SK-N-DZ (cell line): ENCODE measurements around the gene NDOR1.

Experiments used
- DNase-seq: peaks from one replicate; pipeline ENCODE4 v3.0.0-alpha.2; 2015; ENCODE audit warnings: low spot score

Gene NDOR1

GRCh38 chr9:137243626-137244485 lies 38.4 kb downstream of the NDOR1 start:
- DNase-seq: no peak

- DNase-seq: no peak
Measured at GRCh38 chr9:137244486-137245449, 39.3 kb downstream of the NDOR1 start.

GRCh38 chr9:137245450-137246421 lies 40.2 kb downstream of the NDOR1 start:
- no peak for DNase-seq

- DNase-seq: peak; percentile 26
Measured at GRCh38 chr9:137247135-137247915, 41.8 kb downstream of the NDOR1 start.

- peak; percentile 22 for DNase-seq
Measured at GRCh38 chr9:137247916-137248175, 42.3 kb downstream of the NDOR1 start.

GRCh38 chr9:137250329-137251193 lies 45.1 kb downstream of the NDOR1 start:
- no peak for DNase-seq

GRCh38 chr9:137251194-137251461 lies 45.6 kb downstream of the NDOR1 start, which contains the start of gene STPG3:
TSS of gene STPG3 (plus strand) at chr9:137251286. CDS start at chr9:137251287, 1 bp downstream.
- DNase-seq: no peak

GRCh38 chr9:137251490-137252268 lies 46.2 kb downstream of the NDOR1 start:
- DNase-seq: no peak

- DNase-seq: no peak
Measured at GRCh38 chr9:137252555-137253506, 47.3 kb downstream of the NDOR1 start.

- peak; percentile 45 for DNase-seq
Measured at GRCh38 chr9:137253717-137254623, 48.5 kb downstream of the NDOR1 start.

- DNase-seq: peak; percentile 85
Measured at GRCh38 chr9:137254624-137255447, 49.3 kb downstream of the NDOR1 start, which contains the start of gene NELFB. TSS of gene NELFB (plus strand) at chr9:137255327.

GRCh38 chr9:137255448-137256114 lies 50.1 kb downstream of the NDOR1 start:
- DNase-seq: no peak

- no peak for DNase-seq
Measured at GRCh38 chr9:137256362-137256761, 50.9 kb downstream of the NDOR1 start.

GRCh38 chr9:137256856-137257255 lies 51.4 kb downstream of the NDOR1 start:
- DNase-seq: no peak
